Choroid plexus epithelial cell (primary cell): ENCODE measurements around the gene BBOX1.
A peak's percentile ranks its signal among the peaks of the same experiment; 100 is the strongest.

Experiments used
- DNase-seq: peaks from one replicate; pipeline ENCODE4 v3.0.0-alpha.2; 2010; ENCODE audit warnings: low read depth
- H3K4me3 ChIP-seq: 2 replicates; pipeline ENCODE4 v1.5.1; 2011; ENCODE audit warnings: low read depth, mild to moderate bottlenecking, control low read depth, low read length, moderate library complexity
- CTCF ChIP-seq: conservative IDR thresholded peaks from 2 replicates; pipeline ENCODE4 v1.5.1; 2011; ENCODE audit warnings: low read depth, mild to moderate bottlenecking, control low read depth, inconsistent platforms, low read length, moderate library complexity

The BBOX1 gene

GRCh38 chr11:27046956-27047355 lies 6.3 kb downstream of the BBOX1 start:
- DNase-seq: no peak
- H3K4me3 ChIP-seq: no peak overlapping the region
- no peak for TF ChIP-seq CTCF

GRCh38 chr11:27052668-27053067 lies 12.1 kb downstream of the BBOX1 start:
- peak; percentile 25 for DNase-seq
- no peak for TF ChIP-seq CTCF
- no peak overlapping the region for H3K4me3 ChIP-seq

- peak; percentile 80 for DNase-seq
Observed at GRCh38 chr11:27055065-27055682, 14.6 kb downstream of the BBOX1 start.

GRCh38 chr11:27057091-27057780 lies 16.6 kb downstream of the BBOX1 start:
- no peak for DNase-seq
- TF ChIP-seq CTCF: no peak
- no peak overlapping the region for H3K4me3 ChIP-seq

More at GRCh38 chr11:27055065-27055682, 14.6 kb downstream of the BBOX1 start:
- no peak overlapping the region for H3K4me3 ChIP-seq
- TF ChIP-seq CTCF: no peak

GRCh38 chr11:27058456-27058855 lies 17.8 kb downstream of the BBOX1 start:
- no peak for DNase-seq
- TF ChIP-seq CTCF: no peak
- no peak overlapping the region for H3K4me3 ChIP-seq

GRCh38 chr11:27059431-27059830 lies 18.8 kb downstream of the BBOX1 start:
- TF ChIP-seq CTCF: no peak
- H3K4me3 ChIP-seq: no peak overlapping the region
- DNase-seq: no peak
